Measurements from ENCODE around the gene ZKSCAN5. TPM values are rescaled to one million over a fixed set of nuclear protein-coding genes. Genes with fewer than 3 reads are reported as not detected.

ZKSCAN5 gene
- total and polyA plus RNA-seq, 2 of the 8 experiments (the other 6 are each of a cell fraction or from before 2014, with no cell fraction given) = 5.3 to 13.5 TPM

DNA sequence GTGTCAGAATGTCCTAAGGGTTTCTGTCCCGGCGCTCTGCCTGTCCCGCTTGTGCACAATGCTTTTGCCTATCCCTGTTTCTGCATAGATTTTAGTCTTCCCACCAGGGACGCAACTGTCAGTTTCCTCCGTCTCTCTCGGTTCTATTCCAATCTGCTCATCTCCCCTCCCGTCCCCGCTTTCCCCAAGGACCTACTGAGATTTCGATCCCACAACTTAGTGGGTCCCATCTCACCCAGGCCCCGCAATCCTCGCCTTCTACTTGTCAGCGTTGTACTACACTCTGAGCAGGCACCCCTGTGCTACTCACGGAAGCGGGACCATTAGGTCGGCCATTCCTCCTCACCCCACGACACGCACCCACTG lies 53.5 kb downstream of the ZKSCAN5 start:
- Histone ChIP-seq H4K5ac (ENCODE audit: insufficient read length, low read depth, low read length) (peak overlapping the region; percentile 97), H4K91ac (replicated peaks; ENCODE audit: insufficient read length, low read length) (peak overlapping the region; percentile 97), H2BK5ac (ENCODE audit: low read depth, low read length) (peak overlapping the region; percentile 95; the same call in 1 of the 2 replicates), H3K36me3 (ENCODE audit: control insufficient read depth in 2 of 4, insufficient read depth in 4 of 4, low read length in 3 of 4) (peaks cover 9 to 36% (median 22%) of the 10 kb centered on the region in 4 experiments), H3K23ac (ENCODE audit: insufficient read length) (no peak overlapping the region), H3K9ac (replicated peaks in 1 of 4; ENCODE audit: extremely low read depth in 1 of 4, low read depth in 3 of 4, low read length in 3 of 4) (peak overlapping the region; percentile 89 to 100 (median 98)), H4K8ac (ENCODE audit: extremely low read depth, insufficient read depth, low read length) (peak overlapping the region; percentile 98), H3K18ac (ENCODE audit: extremely low read depth, low read length) (peak overlapping the region; percentile 96), H2BK20ac (ENCODE audit: low read length) (no peak overlapping the region), H3K4ac (replicated peaks; ENCODE audit: insufficient read length, low read depth, low read length) (peak overlapping the region; percentile 92), H2AK5ac (ENCODE audit: low read depth, low read length) (no peak overlapping the region), H2BK120ac (replicated peaks; ENCODE audit: low read depth, low read length) (no peak overlapping the region), H3K56ac (replicated peaks; ENCODE audit: insufficient read length, low read depth, low read length) (peak overlapping the region; percentile 92), H3K79me2 (ENCODE audit: control insufficient read depth in 1 of 2, insufficient read depth in 2 of 2, low read length in 2 of 2) (peaks cover 5 to 38% of the 10 kb centered on the region in 2 experiments), H3K27me3 (replicated peaks in 1 of 4; ENCODE audit: control insufficient read depth in 3 of 4, extremely low read depth in 1 of 4, insufficient read depth in 3 of 4, low read length in 3 of 4) (no peaks in the 10 kb centered on the region), H3K4me3 (ENCODE audit: extremely low read depth in 1 of 4, insufficient read depth in 2 of 4, low read depth in 3 of 4, low read length in 4 of 4) (peak overlapping the region; percentile 78 to 100 (median 96)), H2BK15ac (ENCODE audit: low read length) (no peak overlapping the region), H3K79me1 (ENCODE audit: low read depth, low read length) (peaks cover 7% of the 10 kb centered on the region), H2AFZ (ENCODE audit: low read length) (peak overlapping the region; percentile 93; the same call in 1 of the 2 replicates), H3K14ac (ENCODE audit: insufficient read length) (no peak overlapping the region), H3K4me2 (ENCODE audit: insufficient read depth in 1 of 2, low read depth in 2 of 2, low read length in 2 of 2) (peak overlapping the region; percentile 79 to 93), H3K23me2 (ENCODE audit: low read depth, low read length) (peaks cover 3% of the 10 kb centered on the region), H3K9me3 (ENCODE audit: insufficient read depth in 2 of 2, low read depth in 1 of 2, low read length in 1 of 2) (no peaks in the 10 kb centered on the region), H4K20me1 (replicated peaks in 1 of 2; ENCODE audit: control insufficient read depth in 1 of 2, insufficient read depth in 2 of 2, low read length in 2 of 2) (peaks cover 0 to 12% of the 10 kb centered on the region in 2 experiments), H2BK12ac (ENCODE audit: low read depth, low read length) (no peak overlapping the region), H3K27ac (ENCODE audit: low read depth, low read length) (peak overlapping the region; percentile 98), H3K4me1 (replicated peaks in 1 of 4; ENCODE audit: control insufficient read depth in 3 of 4, insufficient read depth in 4 of 4, low read length in 3 of 4) (peaks cover 0 to 7% (median 0%) of the 10 kb centered on the region in 4 experiments; a peak in 5 of 7 replicates)
- CTCF ChIA-PET (ENCODE audit: partially characterized antibody) = interaction anchor here (0.6 to 2.1 kb wide), 4 partner anchors 21 to 58 kb away, joined by 3 to 13 read pairs (median 4); partner anchors contain the start of genes ZNF394 and ZSCAN25
- POLR2A ChIA-PET (ENCODE audit: partially characterized antibody) = interaction anchor here (0.6 to 3.5 kb wide), 26 partner anchors 9 to 491 kb away, joined by 3 to 56 read pairs (median 6); partner anchors contain the start of genes TMEM225B, ZKSCAN5, ZNF394 and ZSCAN25
- FAIRE-seq = no peak
- DNase-seq (ENCODE audit: low read depth in 1 of 2, low spot score in 2 of 2) = no peak
- TF ChIP-seq SAP30 (IDR thresholded peaks at IDR 0.05; ENCODE audit: insufficient read depth, insufficient replicate concordance, low read length) = peak; percentile 85
- no peak for TF ChIP-seq JUN (IDR thresholded peaks at IDR 0.05; ENCODE audit: low read depth, low read length)
- TF ChIP-seq YY1 (IDR thresholded peaks at IDR 0.05; ENCODE audit: low read depth, low read length) = peak; percentile 73; the same call in 1 of the 2 replicates
- 3% methylated on average over 17 of the region's 17 CpGs; no CpG with 5 or more reads in 1 of the 2 experiments for WGBS, 2 experiments (ENCODE audit: extremely low coverage in 1 of 2, insufficient coverage in 1 of 2, insufficient read length in 1 of 2, insufficient replicate concordance in 2 of 2, low coverage in 1 of 2, low lambda C conversion rate in 2 of 2, missing lambda C conversion rate in 1 of 2)
